ENCODE data around the gene RANBP17.

GRCh38 chr5:170826117-170826516, 35.7 kb upstream of the RANBP17 start:
- TF ChIP-seq CTCF (conservative IDR thresholded peaks at IDR 0.05; ENCODE audit: low read depth, low read length) (no peak), EZH2phosphoT487 (IDR thresholded peaks at IDR 0.05; ENCODE audit: borderline replicate concordance, low read length) (no peak)
